ENCODE results near the gene CDC20.

CDC20 gene

GRCh38 chr1:43346636-43347035, 12.1 kb upstream of the CDC20 start:
- TF ChIP-seq TAF1 (IDR thresholded peaks at IDR 0.05; ENCODE audit: borderline replicate concordance, insufficient read depth, low read length) = no peak
- no peak for TF ChIP-seq SIN3A (IDR thresholded peaks at IDR 0.05; ENCODE audit: borderline replicate concordance, insufficient read depth, low read length)
- no peak for TF ChIP-seq POLR2AphosphoS5 (IDR thresholded peaks at IDR 0.05; ENCODE audit: low read depth, low read length)
- TF ChIP-seq FOXP2 (optimal IDR thresholded peaks at IDR 0.05; ENCODE audit: borderline replicate concordance, extremely low read depth, extremely low read length, insufficient read depth) = no peak
- no peak for TF ChIP-seq REST (IDR thresholded peaks at IDR 0.05; ENCODE audit: insufficient read depth in 1 of 2, low read depth in 2 of 2, low read length in 2 of 2)

GRCh38 chr1:43348343-43348808, 10.4 kb upstream of the CDC20 start:
- TF ChIP-seq REST (IDR thresholded peaks at IDR 0.05; ENCODE audit: insufficient read depth in 1 of 2, low read depth in 2 of 2, low read length in 2 of 2) (no peak), POLR2AphosphoS5 (IDR thresholded peaks at IDR 0.05; ENCODE audit: low read depth, low read length) (no peak), TAF1 (IDR thresholded peaks at IDR 0.05; ENCODE audit: borderline replicate concordance, insufficient read depth, low read length) (no peak), FOXP2 (optimal IDR thresholded peaks at IDR 0.05; ENCODE audit: borderline replicate concordance, extremely low read depth, extremely low read length, insufficient read depth) (no peak), SIN3A (IDR thresholded peaks at IDR 0.05; ENCODE audit: borderline replicate concordance, insufficient read depth, low read length) (no peak)

- TF ChIP-seq REST (IDR thresholded peaks at IDR 0.05; ENCODE audit: insufficient read depth in 1 of 2, low read depth in 2 of 2, low read length in 2 of 2) (no peak), SIN3A (IDR thresholded peaks at IDR 0.05; ENCODE audit: borderline replicate concordance, insufficient read depth, low read length) (no peak), TAF1 (IDR thresholded peaks at IDR 0.05; ENCODE audit: borderline replicate concordance, insufficient read depth, low read length) (no peak), FOXP2 (optimal IDR thresholded peaks at IDR 0.05; ENCODE audit: borderline replicate concordance, extremely low read depth, extremely low read length, insufficient read depth) (no peak), POLR2AphosphoS5 (IDR thresholded peaks at IDR 0.05; ENCODE audit: low read depth, low read length) (no peak)
Measured at GRCh38 chr1:43348809-43349593, 9.8 kb upstream of the CDC20 start.

- TF ChIP-seq FOXP2 (optimal IDR thresholded peaks at IDR 0.05; ENCODE audit: borderline replicate concordance, extremely low read depth, extremely low read length, insufficient read depth) (no peak), POLR2AphosphoS5 (IDR thresholded peaks at IDR 0.05; ENCODE audit: low read depth, low read length) (no peak), SIN3A (IDR thresholded peaks at IDR 0.05; ENCODE audit: borderline replicate concordance, insufficient read depth, low read length) (no peak), REST (IDR thresholded peaks at IDR 0.05; ENCODE audit: insufficient read depth in 1 of 2, low read depth in 2 of 2, low read length in 2 of 2) (no peak), TAF1 (IDR thresholded peaks at IDR 0.05; ENCODE audit: borderline replicate concordance, insufficient read depth, low read length) (no peak)
Measured at GRCh38 chr1:43349594-43350306, 9.0 kb upstream of the CDC20 start.
